ENCODE measurements around the gene C20orf202.

- TF ChIP-seq CTCF (IDR thresholded peaks at IDR 0.05 in 8 of 11, conservative IDR thresholded peaks at IDR 0.05 in 3 of 11) (no peak), POLR2AphosphoS5 (IDR thresholded peaks at IDR 0.05) (no peak)
These were observed 12.3 kb downstream of the C20orf202 start for GRCh38 chr20:1215386-1216170.
